MCF 10A (cell line): Measurements from ENCODE around the gene HDAC3. TPM values are rescaled to one million over a fixed set of nuclear protein-coding genes. Genes with fewer than 3 reads are reported as not detected.

Source experiments
- BruUV-seq: library from RNA; stranded (reverse); fragments of 400-500 nt; replicated peaks from 2 replicates; lab custom pipeline; 2021; lab: Mats Ljungman, UMichigan
- CTCF ChIA-PET: fragments of 300-600 bp; sonication (Branson Sonifier 250); formaldehyde crosslinking; extraction: SDS; loops from one replicate; lab custom pipeline; 2021; ENCODE audit warnings: antibody characterized with exemption, inconsistent platforms; lab: Yijun Ruan, JAX
- POLR2A ChIA-PET: fragments of 300-600, 350-650 bp; sonication (Branson Sonifier 250); formaldehyde crosslinking; extraction: SDS; loops from one replicate; lab custom pipeline; 2020; ENCODE audit warnings: antibody characterized with exemption, inconsistent platforms; lab: Yijun Ruan, JAX
- DNase-seq: peaks from one replicate; pipeline ENCODE4 v3.0.0-alpha.2; 2018; ENCODE audit not compliant: unreplicated experiment
- H3K27ac Mint-ChIP-seq: one replicate; pipeline ENCODE4 v1.8.0; 2022; ENCODE audit warnings: mild to moderate bottlenecking, low read depth, mixed read lengths; ENCODE audit not compliant: unreplicated experiment
- H3K27me3 Mint-ChIP-seq: one replicate; pipeline ENCODE4 v1.8.0; 2022; ENCODE audit warnings: mixed read lengths; ENCODE audit not compliant: insufficient read depth, unreplicated experiment
- H3K36me3 Mint-ChIP-seq: one replicate; pipeline ENCODE4 v1.8.0; 2022; ENCODE audit warnings: mild to moderate bottlenecking, moderate library complexity, mixed read lengths; ENCODE audit not compliant: insufficient read depth, unreplicated experiment
- H3K4me1 Mint-ChIP-seq: one replicate; pipeline ENCODE4 v1.8.0; 2022; ENCODE audit warnings: mixed read lengths; ENCODE audit not compliant: insufficient read depth, unreplicated experiment
- H3K4me3 Mint-ChIP-seq: one replicate; pipeline ENCODE4 v1.8.0; 2022; ENCODE audit warnings: mild to moderate bottlenecking, moderate library complexity, mixed read lengths; ENCODE audit not compliant: unreplicated experiment
- H3K9me3 Mint-ChIP-seq: one replicate; pipeline ENCODE4 v1.8.0; 2022; ENCODE audit warnings: mixed read lengths; ENCODE audit not compliant: unreplicated experiment
- intact Hi-C: fragments of 100-400 bp; cut with micrococcal nuclease; formaldehyde crosslinking; loops from 2 replicates; pipeline ENCODE4 v1.14.1; 2022
- total RNA-seq: library from RNA; stranded (reverse); gene quantifications from 2 replicates; pipeline ENCODE4 v1.2.3, GENCODE V29; 2022
- TF ChIP-seq, protein P1 (sequence below): fragments of 200-600 bp; IDR thresholded peaks from one replicate; pipeline ENCODE4 v1.8.0; 2022; ENCODE audit warnings: antibody characterized with exemption, mild to moderate bottlenecking; ENCODE audit not compliant: unreplicated experiment

HDAC3 gene
- total RNA-seq, 1 experiment from 2014 or later: 83.5 TPM

DNA sequence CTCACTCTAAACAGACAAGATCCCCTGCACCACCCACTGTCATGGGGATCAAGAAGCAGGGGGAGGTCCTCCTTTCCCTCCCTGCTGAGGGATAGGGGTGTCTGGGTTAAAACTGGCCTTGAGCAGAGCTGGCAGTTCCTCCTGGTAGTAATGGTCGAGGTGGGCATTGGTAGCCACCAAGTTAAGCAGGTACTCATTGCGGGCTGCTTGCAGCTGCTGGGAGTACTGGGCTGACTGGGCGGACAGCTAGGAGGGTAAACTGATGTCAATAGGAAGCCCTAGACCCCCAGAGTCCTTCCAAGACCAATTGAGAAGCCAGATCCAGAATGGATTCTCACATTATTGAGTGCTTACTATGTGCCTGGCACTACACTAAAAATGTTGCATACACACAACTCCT, 11.2 kb upstream of the HDAC3 start:
- Mint-ChIP-seq H3K4me3 (no peak overlapping the region), H3K9me3 (no peaks in the 10 kb centered on the region), H3K4me1 (peaks cover 36% of the 10 kb centered on the region), H3K36me3 (peaks cover 23% of the 10 kb centered on the region), H3K27me3 (no peaks in the 10 kb centered on the region), H3K27ac (no peak overlapping the region)
- TF ChIP-seq, protein P1, sequence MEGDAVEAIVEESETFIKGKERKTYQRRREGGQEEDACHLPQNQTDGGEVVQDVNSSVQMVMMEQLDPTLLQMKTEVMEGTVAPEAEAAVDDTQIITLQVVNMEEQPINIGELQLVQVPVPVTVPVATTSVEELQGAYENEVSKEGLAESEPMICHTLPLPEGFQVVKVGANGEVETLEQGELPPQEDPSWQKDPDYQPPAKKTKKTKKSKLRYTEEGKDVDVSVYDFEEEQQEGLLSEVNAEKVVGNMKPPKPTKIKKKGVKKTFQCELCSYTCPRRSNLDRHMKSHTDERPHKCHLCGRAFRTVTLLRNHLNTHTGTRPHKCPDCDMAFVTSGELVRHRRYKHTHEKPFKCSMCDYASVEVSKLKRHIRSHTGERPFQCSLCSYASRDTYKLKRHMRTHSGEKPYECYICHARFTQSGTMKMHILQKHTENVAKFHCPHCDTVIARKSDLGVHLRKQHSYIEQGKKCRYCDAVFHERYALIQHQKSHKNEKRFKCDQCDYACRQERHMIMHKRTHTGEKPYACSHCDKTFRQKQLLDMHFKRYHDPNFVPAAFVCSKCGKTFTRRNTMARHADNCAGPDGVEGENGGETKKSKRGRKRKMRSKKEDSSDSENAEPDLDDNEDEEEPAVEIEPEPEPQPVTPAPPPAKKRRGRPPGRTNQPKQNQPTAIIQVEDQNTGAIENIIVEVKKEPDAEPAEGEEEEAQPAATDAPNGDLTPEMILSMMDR: no peak
- CTCF ChIA-PET: interaction anchor here (0.6 to 4.0 kb wide), 10 partner anchors 11 to 428 kb away, joined by 3 to 18 read pairs (median 3); partner anchors contain the start of genes DIAPH1, HDAC3 and RELL2
- BruUV-seq: no TSS peak
- intact Hi-C loops: no loop called here
- POLR2A ChIA-PET: interaction anchor here (1.1 to 5.0 kb wide), 2 partner anchors 11 to 16 kb away, joined by 3 to 39 read pairs; partner anchors contain the start of genes HDAC3 and RELL2
- DNase-seq: no peak

GRCh38 chr5:141647242-141647641, 10.6 kb upstream of the HDAC3 start:
- BruUV-seq: no TSS peak
- TF ChIP-seq, protein P1: no peak
- DNase-seq: no peak
- H3K4me3 Mint-ChIP-seq: no peak overlapping the region
- peaks cover 23% of the 10 kb centered on the region for H3K36me3 Mint-ChIP-seq
- ChIA-PET CTCF (interaction anchor here (0.6 to 4.0 kb wide), 10 partner anchors 10 to 710 kb away, joined by 3 to 18 read pairs (median 4); partner anchors contain the start of genes HDAC3, PCDH1 and RELL2), POLR2A (interaction anchor here (1.1 to 5.0 kb wide), 2 partner anchors 10 to 16 kb away, joined by 3 to 39 read pairs; partner anchors contain the start of genes HDAC3 and RELL2)
- no peak overlapping the region for H3K27ac Mint-ChIP-seq
- no peaks in the 10 kb centered on the region for H3K27me3 Mint-ChIP-seq
- no peaks in the 10 kb centered on the region for H3K9me3 Mint-ChIP-seq
- peaks cover 33% of the 10 kb centered on the region for H3K4me1 Mint-ChIP-seq
- intact Hi-C loops: no loop called here

GRCh38 chr5:141646026-141646425, 9.4 kb upstream of the HDAC3 start:
- Mint-ChIP-seq H3K27me3 (no peaks in the 10 kb centered on the region), H3K27ac (no peak overlapping the region), H3K9me3 (no peaks in the 10 kb centered on the region), H3K4me1 (peaks cover 33% of the 10 kb centered on the region), H3K36me3 (peaks cover 19% of the 10 kb centered on the region), H3K4me3 (no peak overlapping the region)
- peak; percentile 66 for DNase-seq
- ChIA-PET POLR2A (interaction anchor here (2.2 to 5.0 kb wide), 2 partner anchors 9 to 29 kb away, joined by 5 to 39 read pairs; partner anchors contain the start of genes HDAC3 and RELL2), CTCF (interaction anchor here (1.4 to 4.0 kb wide), 2 partner anchors 9 to 233 kb away, joined by 4 to 18 read pairs; partner anchors contain the start of genes HDAC3, PCDH1 and RELL2)
- no TSS peak for BruUV-seq
- TF ChIP-seq, protein P1: no peak
- intact Hi-C loops: no loop called here

DNA sequence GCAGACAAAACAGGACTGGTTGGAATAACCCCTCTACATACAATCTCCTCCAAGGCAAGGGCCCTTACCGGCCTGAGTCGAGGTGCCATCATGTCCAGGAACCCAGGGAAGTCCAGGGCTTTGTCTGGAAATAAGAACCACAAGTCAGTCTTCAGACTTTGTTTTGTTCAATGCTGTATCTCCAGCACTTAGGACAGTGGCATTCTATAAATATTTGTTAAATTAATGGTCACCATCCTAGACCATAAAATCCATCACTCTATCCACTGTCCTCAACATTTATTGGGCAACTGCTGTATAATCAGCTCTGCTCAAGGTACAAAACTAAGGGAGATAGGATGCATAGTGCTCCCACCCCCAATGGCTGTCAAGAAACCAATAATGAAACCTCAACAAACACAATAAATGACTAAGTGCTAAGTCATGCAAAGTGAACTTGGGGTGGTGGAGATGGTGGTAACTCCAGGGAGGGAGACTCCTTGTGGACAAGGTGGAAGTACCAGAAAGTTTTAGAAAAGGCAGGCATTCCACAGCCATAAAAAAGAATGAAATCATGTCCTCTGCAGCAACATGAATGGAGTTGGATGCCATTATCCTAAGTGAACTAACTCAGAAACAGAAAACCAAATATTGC, 5.1 kb upstream of the HDAC3 start:
- Mint-ChIP-seq H3K9me3 (no peaks in the 10 kb centered on the region), H3K27me3 (no peaks in the 10 kb centered on the region), H3K36me3 (peaks cover 7% of the 10 kb centered on the region), H3K27ac (no peak overlapping the region), H3K4me3 (no peak overlapping the region), H3K4me1 (peaks cover 34% of the 10 kb centered on the region)
- TF ChIP-seq, protein P1: peak; percentile 25
- no TSS peak for BruUV-seq
- POLR2A ChIA-PET: interaction anchor here (0.8 to 1.1 kb wide), 2 partner anchors 8 to 22 kb away, joined by 3 read pairs; no protein-coding TSS in a partner anchor
- DNase-seq: peak; percentile 83
- intact Hi-C loops: loop anchor here (1.0 kb wide), 1 partner anchor 49 kb away; no protein-coding TSS in a partner anchor
- CTCF ChIA-PET: interaction anchor here (0.8 to 3.7 kb wide), 9 partner anchors 8 to 319 kb away, joined by 3 to 16 read pairs (median 4); partner anchors contain the start of genes DIAPH1 and FCHSD1
